GM23338 (cell line): ENCODE results near the gene ABCA4.

Source experiments
- CTCF ChIP-seq, 2 experiments: fragments of 200-600 bp in 1 of 2; sonication (generic) in 1 of 2; conservative IDR thresholded peaks; 2 replicates each; pipeline versions ENCODE4 v1.5.1 to v1.6.1; 2016 to 2017; ENCODE audit warnings: antibody characterized with exemption in 2 of 2, low read depth in 2 of 2, mild to moderate bottlenecking in 2 of 2, moderate library complexity in 1 of 2
- ETS1 ChIP-seq: IDR thresholded peaks from 2 replicates; pipeline ENCODE4 v1.6.1; 2016; ENCODE audit warnings: antibody characterized with exemption
- EZH2 ChIP-seq: fragments of 200-600 bp; sonication (generic); IDR thresholded peaks from one replicate; pipeline ENCODE4 v1.8.0; 2017; ENCODE audit warnings: antibody characterized with exemption, mild to moderate bottlenecking, low read depth; ENCODE audit not compliant: unreplicated experiment
- EZH2phosphoT487 ChIP-seq: fragments of 200-600 bp; sonication (generic); IDR thresholded peaks from one replicate; pipeline ENCODE4 v1.8.1; 2018; ENCODE audit warnings: antibody characterized with exemption; ENCODE audit not compliant: unreplicated experiment
- JUNB ChIP-seq: IDR thresholded peaks from one replicate; pipeline ENCODE4 v1.6.1; 2016; ENCODE audit warnings: antibody characterized with exemption; ENCODE audit not compliant: unreplicated experiment
- POLR2AphosphoS5 ChIP-seq: IDR thresholded peaks from 2 replicates; pipeline ENCODE4 v1.6.1; 2016; ENCODE audit warnings: antibody characterized with exemption, low read depth
- REST ChIP-seq: IDR thresholded peaks from one replicate; pipeline ENCODE4 v1.6.1; 2018; ENCODE audit warnings: antibody characterized with exemption; ENCODE audit not compliant: unreplicated experiment
- STAT1 ChIP-seq: IDR thresholded peaks from one replicate; pipeline ENCODE4 v1.6.1; 2016; ENCODE audit warnings: antibody characterized with exemption; ENCODE audit not compliant: unreplicated experiment

DNA sequence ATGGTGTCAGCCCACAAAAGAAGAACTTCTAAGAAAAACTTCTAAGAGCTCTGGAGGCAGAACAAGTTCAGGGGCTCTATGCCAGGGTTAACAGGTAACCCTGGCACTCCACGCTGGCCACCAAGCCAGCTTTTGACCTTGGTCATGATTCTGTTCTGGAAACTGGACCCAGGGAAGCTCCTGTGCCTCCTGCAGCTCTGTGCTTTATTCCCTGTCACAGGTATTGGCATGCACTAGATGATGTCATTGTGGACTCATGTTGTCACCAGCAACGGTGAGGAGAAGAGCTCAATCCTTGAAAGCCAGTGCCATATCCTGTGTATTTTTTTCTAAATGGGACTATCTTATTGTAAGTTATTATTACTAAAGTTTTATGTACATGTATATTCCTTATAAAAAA lies 155.1 kb downstream of the ABCA4 start:
- TF ChIP-seq EZH2 (no peak), POLR2AphosphoS5 (no peak), CTCF (conservative IDR thresholded peaks at IDR 0.05; ENCODE audit: low read depth in 2 of 2) (no peak), EZH2phosphoT487 (no peak), REST (no peak), ETS1 (no peak), JUNB (no peak), STAT1 (no peak)
